Activated CD4-positive, CD25-positive, alpha-beta regulatory T cell treated with anti-CD3 and anti-CD28 coated beads, Interleukin-2, amount 50 U/mL, for 24 hours (primary cell): ENCODE data around the gene POTEB.
"Not testable (repeated sequence)": the region's sequence is repeated elsewhere in the genome, so short reads cannot be mapped to it uniquely, and the experiment has no call there.

Source experiments
- ATAC-seq, 2 donors: fragments of 150-1000 bp; cut with Tn5 transposase; one replicate each; pipeline ENCODE4 v1.10.0; 2021; ENCODE audit warnings: mild to moderate bottlenecking in 1 of 2, moderate library complexity in 1 of 2

Gene POTEB

DNA sequence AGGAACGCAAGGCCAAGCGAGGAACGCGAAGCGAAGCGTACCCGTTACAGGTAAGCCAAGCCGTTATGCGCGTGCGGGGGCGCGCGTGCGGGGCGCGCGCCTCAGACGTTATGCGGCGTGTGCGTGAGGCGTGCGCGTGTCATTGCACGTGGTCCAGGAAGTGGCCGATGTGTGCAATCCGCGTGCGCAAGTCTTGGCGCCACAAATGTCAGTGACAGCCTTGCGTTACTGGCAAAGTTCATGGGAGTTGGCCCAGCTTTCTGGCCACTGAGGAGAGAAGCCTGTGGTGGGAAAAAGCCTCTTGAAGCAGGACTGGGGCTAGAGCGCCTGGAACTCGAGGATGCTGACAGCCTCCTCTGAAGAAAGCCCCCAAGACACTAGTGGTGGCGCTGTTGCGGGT lies at the start of gene POTEB:
Gene POTEB, minus strand, starts transcription at position 101 of the 400 bp plus-strand sequence. CDS start 489 bp downstream, outside the sequence.
- ATAC-seq: not testable (repeated sequence)

DNA sequence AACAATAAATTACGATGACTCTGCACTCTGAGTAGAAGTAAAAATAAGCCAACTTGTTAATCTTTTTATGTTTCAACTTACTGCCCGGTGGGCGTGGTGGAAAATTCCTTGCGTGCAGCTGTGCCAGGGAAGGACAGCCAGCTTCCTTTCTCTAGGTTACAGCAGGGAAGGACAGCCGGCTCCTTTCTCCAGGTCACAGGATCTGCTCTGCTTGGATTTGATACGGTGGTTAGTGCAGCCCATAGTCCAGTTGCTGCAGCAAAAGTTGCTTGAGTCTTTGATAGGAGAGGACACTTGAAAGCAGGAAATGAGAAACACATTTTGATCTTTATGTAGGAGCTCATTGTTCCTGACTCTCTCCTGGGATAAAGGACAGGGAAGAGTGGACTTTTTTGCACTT lies 13.4 kb upstream of the POTEB start:
- ATAC-seq: not testable (repeated sequence)

DNA sequence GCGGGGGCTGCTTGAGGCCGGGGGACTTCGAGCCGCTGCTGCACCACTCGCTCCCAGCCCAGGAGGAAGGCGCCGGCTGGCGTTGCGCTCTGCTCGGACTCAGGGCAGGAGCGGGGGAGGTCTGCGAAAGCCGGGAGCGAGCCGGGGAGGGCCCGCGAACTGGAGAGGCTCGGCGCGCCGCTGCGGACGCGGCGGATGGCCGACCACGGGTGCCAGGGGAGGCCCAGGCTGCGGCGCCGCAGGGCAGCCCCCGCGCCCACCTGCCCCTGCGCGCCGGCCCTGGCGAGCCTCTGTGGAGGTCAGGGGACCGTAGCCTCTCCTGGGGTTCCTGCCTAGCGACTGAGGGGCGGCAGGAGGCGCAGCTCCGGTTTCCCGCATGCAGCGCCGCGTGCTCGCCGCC lies 12.0 kb upstream of the POTEB start:
- ATAC-seq: not testable (repeated sequence)

DNA sequence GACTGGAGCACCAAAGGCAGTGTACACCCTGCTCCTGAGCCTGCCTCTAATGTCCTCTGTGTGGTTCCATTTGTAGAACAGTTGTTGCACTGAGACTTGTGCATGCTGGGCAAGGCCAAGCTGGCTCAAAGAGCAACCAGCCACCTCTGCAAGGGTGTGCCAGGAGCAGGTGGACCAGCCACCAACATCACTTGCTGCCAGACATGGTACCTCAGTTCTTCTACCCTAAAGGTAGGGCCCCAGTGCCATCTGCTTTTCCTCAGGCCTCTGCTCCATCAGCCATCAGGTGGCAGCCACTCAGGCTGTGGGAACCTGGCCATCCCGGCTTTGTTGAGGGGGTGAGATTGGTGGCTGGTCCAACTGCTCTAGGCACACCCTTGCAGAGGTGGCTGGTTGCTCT lies 38.7 kb downstream of the POTEB start:
- ATAC-seq: not testable (repeated sequence)
